ENCODE data around the gene MXD3.

DNA sequence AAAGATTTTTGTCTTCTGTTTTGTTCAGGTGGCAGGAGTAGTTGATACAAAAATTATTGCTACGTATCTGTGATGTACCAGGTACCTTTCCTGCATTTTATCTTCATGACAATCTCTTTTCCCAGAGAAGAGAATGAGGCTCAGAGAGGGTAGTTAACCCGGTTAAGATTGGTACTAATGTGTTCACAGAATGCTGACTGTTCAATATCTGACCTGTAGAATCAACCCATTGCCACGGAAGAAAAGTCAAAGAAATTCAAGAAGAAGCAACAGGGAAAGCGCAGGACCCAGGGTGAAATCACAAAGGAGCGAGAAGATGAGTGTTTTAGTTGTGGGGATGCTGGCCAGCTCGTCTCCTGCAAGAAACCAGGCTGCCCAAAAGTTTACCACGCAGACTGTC, 20.0 kb downstream of the MXD3 start:
- TF ChIP-seq CTCF (IDR thresholded peaks at IDR 0.05; ENCODE audit: low read length) (no peak), EZH2 (IDR thresholded peaks at IDR 0.05; ENCODE audit: borderline replicate concordance, low read length) (no peak)

All from OCI-LY1 (cell line).